GM19468 (cell line): ENCODE measurements around the gene LARGE1.

Experiments used
- ATAC-seq: cut with Tn5 transposase; IDR thresholded peaks from one replicate; pipeline ENCODE4 v1.9.1; 2021; ENCODE audit warnings: mild to moderate bottlenecking, moderate library complexity, moderate number of reproducible peaks; ENCODE audit not compliant: unreplicated experiment; ENCODE audit errors: extremely low read depth

The LARGE1 gene

DNA sequence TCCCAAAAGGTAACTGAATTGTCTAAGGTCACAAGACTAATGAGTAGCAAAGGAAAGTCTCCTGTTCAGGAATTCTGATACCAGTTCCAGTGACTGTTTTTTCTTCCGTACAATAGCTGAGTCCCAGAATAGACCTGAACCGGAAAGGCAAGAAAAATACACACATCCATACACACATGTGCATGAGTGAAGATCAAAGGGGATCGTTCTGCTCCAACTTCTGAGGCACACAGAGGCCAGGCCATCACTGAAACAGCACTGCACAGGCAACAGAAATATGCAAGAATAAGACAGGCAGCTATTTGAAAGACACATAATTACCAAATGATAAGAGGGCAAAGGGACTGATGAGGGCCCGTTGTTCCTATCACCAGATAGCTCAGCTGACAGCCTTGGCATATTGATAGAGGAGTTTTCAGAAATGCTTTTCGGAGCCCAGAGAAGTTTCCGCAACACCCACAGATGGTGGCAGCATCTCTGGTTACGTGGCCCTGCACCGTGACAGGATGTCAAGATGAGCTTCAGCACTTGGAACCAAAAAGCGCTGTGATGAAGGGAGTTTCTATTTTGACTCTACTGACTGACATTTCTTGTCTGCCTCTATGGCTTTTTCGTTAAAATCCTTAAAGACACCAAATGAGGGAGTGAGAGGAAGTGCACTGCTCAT is 280.6 kb downstream of the LARGE1 start:
- no peak for ATAC-seq

DNA sequence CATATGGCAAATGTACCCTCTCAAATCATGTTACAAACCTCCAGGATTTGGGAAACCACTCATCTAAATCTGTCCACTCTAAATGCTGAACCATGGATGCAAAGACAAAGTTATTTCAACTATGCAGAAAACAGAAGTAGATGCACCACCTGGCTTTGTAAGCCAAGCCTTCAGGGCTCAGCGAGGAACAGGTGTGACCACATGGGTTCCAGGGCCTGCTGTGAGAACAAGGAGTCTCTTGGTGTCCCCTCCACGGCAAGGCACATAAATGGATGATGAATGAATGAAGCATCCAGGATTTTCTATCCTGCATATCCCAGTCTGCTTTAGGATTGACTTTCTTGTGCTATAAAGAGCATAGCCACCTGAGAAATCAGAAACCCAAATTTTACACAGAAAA is 284.5 kb downstream of the LARGE1 start:
- ATAC-seq = no peak

DNA sequence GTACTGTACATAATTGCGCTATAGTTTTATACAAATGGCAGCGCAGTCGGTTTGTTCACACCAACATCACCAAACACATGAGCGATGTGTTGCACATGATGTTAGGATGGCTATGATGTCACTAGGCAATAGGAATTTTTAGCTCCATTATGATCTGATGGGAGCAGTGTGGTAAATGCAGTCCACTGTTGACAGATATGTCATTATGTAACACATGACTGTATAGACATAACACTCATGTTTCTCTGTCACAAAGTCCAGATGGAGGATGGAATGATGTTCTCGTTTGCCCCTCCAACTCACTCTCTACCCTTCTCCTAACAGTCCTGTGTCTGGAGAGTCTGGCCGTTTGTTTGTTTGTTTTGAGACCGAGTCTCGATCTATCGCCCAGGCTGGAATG is 288.5 kb downstream of the LARGE1 start:
- ATAC-seq = no peak

DNA sequence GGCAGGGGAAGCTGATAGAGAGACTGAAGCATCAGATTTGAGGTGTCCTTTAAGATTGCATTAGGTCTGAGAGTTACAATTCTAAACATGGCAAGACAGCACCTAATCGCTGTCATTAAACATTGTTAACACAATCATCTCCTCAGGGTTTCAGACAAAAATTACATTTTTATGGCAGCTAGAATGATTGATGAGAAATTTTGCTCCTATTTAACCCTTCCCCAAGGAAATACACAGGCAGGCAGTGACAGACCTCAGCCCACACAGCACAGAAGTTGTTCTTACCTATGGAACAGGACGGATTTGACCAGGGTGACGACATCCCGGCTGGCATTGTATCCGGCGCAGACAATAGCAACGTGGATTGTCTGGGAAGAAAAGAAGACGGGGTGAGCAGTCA is 294.3 kb downstream of the LARGE1 start:
- no peak for ATAC-seq

DNA sequence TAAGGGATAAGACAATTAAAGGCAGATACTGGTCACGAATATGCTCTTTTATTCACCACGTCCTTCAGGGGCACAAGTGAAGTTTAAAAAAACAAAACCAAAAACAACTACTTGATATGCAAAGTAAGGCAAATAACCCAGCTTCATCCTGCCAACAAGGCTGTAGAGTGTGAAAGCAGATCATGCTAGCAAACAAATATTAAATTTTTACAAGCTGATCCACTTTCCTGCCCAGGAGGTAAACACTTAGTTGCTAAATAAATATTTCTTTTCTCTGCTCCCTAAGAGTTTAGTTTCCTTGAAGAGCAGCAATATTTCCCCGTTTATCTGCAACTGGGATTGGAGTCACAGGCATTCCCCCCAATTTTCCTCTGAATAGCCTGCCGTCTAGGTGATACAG is 300.2 kb downstream of the LARGE1 start:
- ATAC-seq = no peak

DNA sequence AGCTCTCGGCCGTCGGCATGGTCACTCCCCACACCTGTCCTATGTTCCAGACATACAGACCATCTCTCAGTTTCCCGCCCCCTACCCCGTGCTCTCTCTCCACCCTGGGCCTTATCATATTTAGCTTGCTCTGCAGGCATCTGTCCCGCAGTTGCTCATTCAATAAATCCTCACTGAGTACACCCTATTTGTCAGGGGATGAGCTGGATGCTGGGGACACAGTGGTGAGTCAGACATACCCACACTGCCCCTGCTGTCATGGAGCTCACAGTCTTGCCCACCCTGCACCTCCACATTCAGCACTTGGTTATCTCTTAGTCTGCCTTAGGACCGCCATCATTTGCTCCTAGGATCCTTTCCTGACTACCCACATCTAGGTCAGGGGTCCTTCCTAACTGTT is 313.8 kb downstream of the LARGE1 start:
- ATAC-seq = no peak

DNA sequence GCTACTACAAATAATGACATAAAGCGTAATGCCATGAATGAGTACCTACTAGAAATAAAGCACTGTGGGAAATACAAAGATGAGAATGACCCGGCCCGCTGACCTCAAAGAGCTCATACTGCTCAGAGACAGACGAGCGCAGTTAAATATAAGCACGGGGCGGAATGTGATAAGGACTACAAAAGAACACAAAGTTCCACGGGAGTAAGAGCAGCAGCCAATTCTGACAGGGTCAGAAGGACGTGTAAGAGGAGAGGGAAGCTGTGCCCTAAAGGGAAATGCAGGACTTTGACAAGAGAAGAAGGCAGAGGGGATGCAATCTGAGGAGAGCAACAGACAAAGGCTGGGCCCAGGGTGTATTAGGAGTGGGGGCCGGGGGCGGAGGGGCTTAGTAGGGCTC is 314.6 kb downstream of the LARGE1 start:
- no peak for ATAC-seq

DNA sequence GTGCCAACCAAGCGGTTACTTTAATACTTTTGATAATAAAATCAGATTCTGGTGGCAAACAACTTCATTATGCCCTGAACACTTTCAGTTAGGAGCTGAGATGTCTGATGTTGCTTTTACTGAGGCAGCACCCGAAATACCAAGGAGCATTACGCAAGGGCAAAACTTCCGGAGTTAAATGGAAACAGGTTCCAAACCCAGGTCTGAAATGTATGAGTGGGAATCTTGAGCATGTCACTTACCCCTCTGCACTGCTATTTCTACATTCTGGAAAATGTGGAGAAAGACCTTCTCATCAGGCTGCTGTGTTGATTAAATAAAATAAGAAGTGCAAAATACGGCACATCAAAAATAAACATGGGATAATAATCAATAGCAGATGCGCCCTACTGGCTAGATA is 315.1 kb downstream of the LARGE1 start:
- no peak for ATAC-seq

DNA sequence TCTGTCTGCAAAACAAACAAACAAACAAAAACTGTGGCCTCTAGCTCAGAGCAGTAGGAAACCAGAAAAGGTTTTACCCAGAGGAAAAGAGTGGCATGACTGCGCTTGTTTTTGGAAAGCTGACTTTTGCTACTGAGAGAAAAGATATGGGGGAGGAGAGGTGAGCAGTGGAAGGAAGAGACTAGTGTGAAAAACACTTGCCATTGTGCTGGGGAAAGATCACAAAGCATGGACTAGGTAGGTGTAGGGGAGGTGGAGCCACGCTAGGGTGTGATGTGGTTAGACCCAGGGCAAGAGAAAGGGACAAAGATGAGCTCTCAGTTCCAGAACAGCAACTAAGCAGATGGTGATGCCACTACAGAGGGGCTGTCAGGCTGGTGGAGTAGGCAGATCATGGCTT is 319.2 kb downstream of the LARGE1 start:
- no peak for ATAC-seq

DNA sequence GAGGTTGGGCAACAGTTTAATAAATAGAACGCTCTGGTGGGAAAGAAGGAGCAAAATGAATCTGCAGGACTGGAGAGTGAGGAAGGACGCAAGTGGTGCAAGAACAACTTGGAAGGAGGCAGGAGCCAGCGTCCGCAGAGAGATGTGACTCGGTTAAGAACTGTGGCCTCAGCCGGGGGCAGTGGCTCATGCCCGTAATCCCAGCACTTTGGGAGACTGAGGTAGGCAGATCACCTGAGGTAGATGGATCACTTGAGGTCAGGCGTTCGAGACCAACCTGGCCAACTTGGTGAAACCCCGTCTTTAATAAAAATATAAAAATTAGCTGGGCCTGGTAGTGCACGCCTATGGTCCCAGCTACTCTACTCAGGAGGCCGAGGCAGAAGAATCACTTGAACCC is 319.7 kb downstream of the LARGE1 start:
- ATAC-seq = no peak

DNA sequence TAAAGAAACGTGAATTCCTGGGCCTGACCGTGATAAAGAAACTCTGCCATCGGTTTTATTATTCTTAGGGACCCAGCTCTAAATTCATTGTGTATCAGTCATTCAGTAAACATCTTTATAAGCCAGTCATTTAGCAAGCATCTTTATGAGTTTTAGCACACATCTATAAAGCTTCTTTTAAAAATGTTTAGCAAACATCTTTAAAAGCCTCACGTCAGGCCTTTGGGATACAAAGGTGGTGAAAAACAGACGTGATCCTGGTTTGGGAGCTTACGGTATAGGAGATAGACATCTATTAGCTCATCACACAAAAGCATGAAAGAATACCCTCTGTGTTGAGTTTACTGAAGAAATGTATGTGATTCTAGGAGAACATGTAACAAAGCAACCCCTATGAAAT is 320.2 kb downstream of the LARGE1 start:
- ATAC-seq = no peak

DNA sequence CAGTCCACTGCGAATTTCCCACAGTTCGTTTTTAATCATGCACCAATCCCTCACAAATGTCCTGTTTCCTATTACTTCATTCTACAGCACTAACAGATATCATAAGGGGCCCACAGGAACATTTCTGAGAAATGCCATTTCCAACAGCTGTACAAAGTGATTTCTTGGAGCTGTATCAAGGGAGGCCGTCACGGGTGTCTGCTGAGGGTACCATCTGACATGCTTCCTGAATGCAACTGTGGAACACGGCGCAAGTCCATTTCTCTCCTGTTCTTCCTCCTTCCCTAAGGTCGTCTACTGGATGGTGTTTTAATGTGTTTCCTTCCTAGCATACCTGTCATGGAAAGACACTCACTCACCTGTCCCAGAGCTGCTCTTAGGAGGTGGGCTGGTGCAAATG is 320.7 kb downstream of the LARGE1 start:
- no peak for ATAC-seq

DNA sequence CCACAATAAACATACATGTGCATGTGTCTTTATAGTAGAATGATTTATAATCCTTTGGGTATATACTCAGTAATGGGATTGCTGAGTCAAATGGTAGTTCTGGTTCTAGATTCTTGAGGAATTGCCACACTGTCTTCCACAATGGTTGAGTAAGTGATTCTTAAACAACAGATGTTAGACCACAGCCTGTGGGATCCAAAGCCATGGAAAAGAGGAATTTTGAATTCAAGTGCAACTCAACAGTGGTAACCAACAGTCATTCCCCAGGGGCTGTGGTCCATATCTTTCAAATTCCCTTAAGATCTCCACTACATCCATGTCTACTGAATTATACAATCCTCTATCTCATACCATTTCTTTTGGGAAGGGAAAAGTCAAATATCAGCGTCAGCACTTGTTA is 321.5 kb downstream of the LARGE1 start:
- no peak for ATAC-seq

DNA sequence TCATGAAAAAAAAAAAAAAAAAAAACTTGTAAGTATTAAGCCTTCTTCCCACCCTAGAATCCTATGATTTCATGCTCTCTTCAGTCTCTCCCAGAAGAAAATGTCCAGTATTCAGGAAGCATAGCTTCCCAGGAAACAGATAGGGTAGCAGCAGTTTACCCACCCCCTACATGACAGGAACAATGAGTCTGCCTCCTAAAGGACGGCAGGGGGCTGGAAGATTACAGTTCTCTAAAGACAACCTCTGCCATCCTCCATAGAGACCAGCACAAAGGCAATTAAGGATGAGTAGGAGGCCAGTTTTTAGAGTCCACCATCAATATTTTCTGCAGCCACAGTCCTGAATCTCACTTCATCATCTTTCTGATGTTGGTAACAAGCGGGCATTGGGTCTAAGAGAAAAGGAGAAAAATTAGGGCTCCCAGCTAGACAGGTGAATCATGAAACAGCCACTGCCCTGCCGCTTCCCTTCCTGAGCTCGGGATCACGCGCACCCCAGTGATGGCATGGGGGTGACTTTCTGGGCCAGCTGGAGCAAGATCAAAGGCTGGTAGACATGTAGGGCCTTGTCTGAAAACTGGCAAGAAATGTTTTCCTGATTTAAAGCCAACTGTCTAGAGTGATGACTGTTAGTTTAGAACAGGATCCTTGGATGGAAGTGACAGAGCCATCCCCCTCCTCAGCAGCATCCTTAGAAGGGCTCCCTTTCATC is 322.8 kb downstream of the LARGE1 start:
- no peak for ATAC-seq

DNA sequence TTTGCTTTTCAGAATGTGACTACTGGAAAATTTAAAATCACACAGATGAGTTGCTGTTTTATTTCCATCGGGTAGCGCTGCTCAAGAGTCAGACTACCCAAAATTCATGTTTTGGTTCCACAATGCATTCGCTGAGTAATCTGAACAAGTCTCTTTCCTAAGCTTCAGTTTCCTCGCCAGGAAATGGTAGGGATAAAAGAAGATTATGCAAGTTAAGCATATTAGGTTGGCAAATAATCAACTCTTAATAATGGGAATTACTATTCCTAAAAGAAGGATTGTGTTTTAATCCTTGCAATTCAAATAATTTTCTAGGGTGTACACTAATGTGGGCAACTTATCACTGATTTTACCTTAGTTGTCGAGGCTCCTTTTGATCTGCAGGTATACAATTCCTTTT is 326.5 kb downstream of the LARGE1 start:
- ATAC-seq = no peak

DNA sequence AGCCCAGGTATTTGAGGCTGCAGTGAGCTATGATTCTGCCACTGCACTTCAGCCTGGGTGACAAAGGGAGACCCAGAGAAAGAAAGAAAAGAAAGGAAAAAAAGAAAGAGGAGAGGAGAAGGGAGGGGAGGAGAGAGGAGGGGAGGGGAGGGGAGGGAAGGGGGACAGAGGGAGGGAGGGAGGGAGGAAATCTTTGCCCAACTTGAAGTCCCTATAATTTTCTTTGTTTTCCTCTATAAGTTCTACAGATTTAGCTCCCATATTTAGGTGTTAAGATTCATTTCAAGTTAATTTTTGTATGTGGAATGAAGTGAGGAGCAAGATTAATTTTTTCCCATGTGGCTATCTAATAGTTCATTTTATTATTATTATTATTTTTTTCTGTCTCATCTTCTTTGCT is 328.3 kb downstream of the LARGE1 start:
- no peak for ATAC-seq

DNA sequence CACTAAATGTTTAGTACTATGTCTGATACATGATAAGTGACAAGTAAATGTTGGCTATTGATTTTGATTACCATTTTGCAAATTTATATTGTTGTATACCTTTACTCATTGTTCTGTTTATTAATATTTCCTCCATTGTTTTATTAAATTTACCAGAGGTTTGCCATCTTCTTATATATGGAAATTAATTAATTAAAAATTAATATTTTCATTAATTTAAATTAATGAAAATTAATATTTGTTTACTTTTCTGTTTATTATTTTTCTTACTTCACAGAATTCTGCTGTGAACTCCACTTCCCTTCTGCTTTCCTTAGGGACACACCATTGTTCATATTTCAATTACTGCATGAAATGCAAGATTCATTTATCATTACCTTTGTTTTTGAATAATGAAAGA is 331.0 kb downstream of the LARGE1 start:
- ATAC-seq = no peak

DNA sequence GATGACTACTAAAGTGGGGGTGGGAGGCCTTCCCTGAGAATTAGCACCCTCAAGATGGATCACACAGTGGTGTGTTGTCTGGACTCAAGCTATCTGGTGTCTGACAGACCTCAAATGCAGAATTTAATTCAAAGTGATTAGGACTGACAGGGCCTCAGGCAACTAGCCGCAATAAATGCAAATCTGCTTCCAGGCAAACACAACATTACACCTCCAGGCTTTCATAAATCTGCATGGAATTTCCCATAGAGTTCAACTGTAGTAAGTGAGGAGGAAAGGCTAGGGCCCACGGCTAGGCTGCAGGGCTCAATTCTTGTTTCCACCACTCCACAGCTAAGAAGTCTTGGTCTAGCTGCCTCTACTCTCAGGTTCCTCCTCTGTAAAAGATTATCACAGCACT is 331.4 kb downstream of the LARGE1 start:
- no peak for ATAC-seq

DNA sequence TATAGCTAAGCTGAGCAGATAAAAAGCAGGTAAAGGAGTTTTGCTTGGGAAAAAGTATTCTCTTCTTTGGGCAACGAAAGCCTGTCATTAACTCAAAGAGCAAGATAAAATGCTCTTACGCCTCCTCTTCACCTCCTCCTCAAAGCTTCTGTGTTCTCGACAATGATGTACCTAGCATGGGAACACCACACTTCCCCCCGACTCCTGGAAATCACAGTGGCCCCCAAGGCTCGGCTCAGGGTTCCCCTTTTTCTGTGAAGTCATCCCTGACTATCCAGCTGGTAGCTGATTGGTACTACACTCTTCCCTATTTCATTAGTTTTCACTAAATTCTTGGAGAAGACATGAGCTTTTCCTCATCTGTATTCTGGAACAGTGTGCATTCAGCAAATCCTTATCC is 336.1 kb downstream of the LARGE1 start:
- no peak for ATAC-seq

DNA sequence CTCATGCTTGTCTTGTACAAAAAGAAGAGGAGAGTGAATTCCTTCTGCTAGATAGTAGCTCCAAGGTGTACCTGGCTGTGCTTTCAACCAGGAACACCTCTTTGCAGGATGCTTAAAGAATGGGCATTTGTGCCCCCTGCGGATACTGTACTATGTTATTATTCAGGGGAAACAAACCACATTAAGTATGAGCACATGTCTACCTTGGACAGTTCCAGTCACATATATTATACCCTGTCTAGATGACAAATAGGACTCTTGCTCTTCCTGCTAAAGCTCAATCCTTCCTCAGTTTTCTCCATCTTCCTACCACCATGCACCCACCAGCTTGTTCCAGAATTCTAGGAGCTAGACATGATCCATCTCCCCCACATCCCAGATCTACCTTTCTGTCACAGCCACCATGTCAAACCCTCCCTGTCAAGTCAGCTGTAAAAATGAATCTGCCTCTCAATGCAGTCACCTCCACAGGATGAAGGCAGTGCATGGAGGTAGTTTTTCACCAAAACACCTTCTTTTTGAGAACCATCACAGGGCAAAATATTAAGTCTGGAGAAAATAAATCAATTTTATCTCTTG is 337.4 kb downstream of the LARGE1 start:
- no peak for ATAC-seq

DNA sequence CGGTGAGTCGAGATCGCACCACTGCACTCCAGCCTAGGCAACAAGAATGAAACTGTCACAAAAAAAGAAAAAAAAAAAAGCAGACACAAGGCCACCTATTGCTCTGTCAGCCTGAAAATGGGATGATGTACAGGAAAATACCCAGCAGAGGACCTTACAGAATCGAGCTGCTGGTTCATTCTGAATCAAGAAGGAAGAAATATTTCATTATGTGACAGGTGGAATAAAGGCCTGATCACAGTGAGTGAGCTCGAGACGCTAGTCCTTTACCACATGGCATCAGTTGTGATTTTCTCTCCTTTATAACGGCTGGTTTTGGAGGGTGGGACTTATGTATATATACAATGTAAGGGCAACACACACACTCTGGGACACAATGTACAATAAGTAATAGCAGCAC is 340.0 kb downstream of the LARGE1 start:
- no peak for ATAC-seq
